HPDE6-E6E7 (cell line): ENCODE results near the gene CCNYL1.

Experiments used
- DNase-seq: peaks from one replicate; pipeline ENCODE4 v3.0.0; 2011; ENCODE audit warnings: missing footprints; ENCODE audit errors: extremely low spot score

The CCNYL1 gene

DNA sequence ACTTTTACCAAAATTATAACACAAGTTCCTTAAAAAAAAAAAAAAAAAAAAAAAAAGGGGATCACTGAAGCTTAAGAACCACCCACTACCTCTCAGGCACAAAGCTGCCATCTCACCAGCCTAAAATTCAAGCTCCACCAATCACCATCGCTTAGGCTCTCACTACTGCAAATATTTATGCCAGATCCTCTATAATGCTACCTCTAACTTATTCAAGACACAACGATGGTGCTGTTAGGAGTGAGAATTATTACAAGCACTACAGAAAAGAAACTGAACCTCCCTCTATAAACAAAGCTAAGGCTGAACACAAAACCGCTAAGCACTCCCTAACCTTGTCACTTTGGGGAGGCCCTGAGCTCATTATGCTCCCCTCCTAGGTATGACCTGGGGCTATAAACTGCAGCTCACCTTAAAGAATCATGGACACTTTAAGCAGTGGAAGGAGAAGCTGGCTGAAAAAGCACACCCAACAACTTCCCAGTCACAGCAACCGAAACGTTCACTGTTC, 54.7 kb downstream of the CCNYL1 start:
- no peak for DNase-seq

- DNase-seq: no peak
These were observed 55.4 kb downstream of the CCNYL1 start for GRCh38 chr2:207766697-207767460.

DNA sequence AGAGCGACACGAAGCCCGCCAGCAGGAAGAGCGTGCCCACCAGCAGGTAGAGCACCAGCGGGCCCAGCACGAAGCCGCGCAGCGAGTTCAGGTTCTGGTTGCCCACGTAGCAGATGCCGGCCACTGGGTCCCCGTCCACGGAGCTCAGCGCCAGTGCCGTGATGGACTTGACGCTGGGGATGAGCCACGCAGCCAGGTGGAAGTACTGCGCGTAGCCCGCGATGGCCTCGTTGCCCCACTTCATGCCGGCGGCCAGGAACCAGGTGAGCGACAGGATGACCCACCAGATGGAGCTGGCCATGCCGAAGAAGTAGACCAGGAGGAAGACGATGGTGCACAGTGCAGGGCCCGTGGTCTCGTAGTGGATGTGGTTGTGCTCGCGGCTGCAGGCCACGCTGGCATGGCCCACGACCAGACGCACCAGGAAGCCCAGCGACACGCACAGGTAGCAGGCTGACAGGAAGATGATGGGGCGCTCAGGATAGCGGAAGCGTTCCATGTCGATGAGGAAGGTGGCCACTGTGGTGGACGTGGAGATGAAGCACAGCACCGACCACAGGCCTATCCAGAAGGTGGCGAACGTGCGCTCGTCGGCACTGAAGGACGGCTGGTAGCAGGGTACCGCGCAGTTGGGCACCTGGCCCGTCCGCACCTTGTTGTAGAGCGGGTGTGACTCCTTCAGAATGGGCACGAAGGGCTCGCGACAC, 56.2 kb downstream of the CCNYL1 start:
- no peak for DNase-seq

GRCh38 chr2:207768168-207768865, 56.9 kb downstream of the CCNYL1 start:
- no peak for DNase-seq

- no peak for DNase-seq
These were observed 57.6 kb downstream of the CCNYL1 start for GRCh38 chr2:207768866-207769596.

GRCh38 chr2:207770602-207771404, 59.4 kb downstream of the CCNYL1 start:
- no peak for DNase-seq

DNA sequence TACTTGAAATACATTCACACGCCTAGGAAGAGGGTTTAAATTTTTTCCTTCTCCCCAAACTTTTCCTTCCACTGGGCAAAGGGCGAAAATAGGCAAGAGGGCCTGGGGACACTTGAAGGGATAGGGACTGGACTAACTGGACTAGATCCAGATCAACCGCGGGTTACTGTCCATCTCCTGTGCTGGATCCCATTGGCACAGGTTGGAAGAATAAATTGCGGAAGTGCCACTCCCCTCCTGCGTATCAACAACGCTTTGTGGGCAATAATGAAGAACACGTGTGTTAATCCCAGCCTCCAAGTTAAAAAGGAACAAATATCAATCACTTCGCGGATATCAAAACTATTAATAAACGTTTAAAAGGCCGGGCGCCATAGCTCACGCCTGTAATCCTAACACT, 60.0 kb downstream of the CCNYL1 start:
- DNase-seq: no peak

DNA sequence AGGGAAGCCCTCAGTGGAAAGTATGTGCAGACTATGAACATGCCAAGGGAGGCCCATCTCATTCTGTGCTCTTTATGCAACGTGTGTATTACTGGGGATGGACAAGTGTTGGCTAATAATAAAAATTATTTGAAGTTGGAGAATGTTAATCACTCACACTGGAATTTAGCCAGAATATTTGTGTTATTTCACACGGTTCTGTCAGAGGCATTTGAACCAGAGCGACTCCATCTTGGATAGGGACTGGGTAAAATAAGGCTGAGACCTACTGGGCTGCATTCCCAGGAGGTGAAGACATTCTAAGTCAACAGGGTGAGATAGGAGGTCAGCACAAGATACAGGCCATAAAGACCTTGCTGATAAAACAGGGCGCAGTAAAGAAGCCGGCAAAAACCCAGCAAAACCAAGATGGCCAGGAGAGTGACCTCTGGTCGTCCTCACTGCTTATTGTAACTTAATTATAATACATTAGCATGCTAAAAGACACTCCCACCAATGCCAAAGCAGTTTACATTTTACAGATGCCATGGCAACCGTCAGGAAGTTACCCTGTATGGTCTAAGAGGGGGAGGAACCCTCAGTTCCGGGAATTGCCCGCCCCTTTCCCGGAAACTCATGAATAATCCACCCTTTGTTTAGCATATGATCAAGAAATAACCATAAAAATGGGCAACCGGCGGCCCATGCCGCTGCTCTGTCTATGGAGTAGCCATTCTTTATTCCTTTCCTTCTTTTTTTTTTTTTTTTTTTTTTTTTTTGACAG, 60.8 kb downstream of the CCNYL1 start:
- no peak for DNase-seq

GRCh38 chr2:207772844-207773205, 61.4 kb downstream of the CCNYL1 start:
- DNase-seq: no peak

GRCh38 chr2:207775473-207775872, 64.0 kb downstream of the CCNYL1 start:
- no peak for DNase-seq

DNA sequence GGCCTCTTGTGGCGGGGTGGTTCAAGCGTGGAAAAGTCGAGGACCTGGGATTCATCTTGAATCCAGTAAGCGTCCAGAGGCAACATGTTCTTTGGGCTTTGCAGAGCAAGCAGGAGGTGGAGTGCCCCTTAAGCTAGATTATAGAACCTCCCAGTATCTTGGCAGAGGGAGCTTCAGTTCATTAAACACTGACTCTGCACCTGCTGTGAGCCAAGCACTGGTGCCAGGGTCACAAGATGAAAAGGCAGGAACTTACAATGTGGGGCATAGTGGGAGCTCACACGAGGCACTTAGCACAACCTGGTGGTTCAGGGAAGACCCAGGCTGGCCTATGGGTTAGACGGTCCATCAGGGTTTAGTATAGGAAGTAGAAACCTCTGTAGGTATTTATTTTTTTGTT, 65.7 kb downstream of the CCNYL1 start:
- DNase-seq: no peak

DNA sequence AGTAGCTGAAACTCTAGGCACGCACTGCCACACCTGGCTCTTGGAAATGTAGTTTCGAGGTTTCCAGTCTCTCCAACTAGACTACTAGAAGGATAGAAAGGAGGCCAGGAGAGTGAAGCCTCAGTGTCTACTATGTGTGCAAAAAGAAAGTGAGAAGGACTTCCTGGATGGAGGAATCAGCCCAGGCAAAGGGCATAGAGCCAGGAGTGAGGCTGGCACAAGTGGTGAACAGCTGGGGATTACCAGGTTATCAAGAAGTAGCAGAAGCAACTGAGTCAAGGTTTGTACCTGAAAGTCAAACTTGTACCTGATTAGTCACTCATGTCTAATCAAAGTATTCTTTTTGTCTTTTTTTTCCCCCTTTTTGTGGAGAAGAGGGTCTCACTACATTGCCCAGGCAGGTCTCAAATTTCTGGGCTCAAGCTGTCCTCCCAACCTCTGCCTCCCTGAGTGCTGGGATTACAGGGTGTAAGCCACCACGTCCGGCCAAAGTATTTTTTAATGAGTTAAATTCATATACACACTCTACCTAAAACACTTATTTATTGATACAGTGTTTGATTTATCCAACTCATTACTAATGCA, 67.0 kb downstream of the CCNYL1 start:
- DNase-seq: no peak

- no peak for DNase-seq
These were observed 68.1 kb downstream of the CCNYL1 start for GRCh38 chr2:207779523-207779922.

DNA sequence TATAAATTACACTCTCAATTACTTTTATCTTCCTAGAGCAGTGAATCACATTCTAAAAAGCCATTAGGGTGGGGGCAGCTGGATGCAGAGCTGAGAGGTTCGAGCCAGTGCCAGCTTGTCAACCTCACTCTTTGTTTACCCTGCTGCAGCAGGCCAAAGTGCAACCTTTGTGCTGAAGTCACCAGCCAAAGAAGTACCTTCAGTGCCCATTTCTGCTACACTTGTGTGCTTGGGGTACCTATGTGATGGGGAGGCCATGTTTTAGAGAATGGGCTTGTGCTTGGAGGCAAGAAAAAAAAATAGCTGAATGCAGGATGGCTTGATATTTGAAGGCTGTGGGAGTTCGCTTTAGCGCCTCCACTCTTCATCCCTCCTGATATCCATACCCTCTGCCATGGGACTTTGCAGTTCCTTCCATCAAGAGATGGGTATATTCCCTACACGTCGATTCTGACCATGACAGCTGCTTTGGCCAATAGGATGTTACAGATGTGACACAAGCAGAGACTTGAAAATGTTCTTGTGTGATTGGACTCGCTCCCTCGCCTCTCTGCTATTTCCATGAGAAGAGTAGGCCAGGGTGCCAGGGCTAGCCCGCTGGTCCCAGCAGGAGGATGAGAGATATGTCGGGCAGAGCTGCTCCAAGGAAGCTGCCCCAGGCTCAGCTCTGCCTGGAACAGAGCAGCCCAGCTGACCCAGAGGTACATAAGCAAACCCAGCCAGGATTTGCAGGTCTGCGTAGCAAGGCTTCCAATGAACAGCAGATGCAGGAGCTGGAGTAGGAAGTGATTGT, 71.0 kb downstream of the CCNYL1 start:
- no peak for DNase-seq

DNA sequence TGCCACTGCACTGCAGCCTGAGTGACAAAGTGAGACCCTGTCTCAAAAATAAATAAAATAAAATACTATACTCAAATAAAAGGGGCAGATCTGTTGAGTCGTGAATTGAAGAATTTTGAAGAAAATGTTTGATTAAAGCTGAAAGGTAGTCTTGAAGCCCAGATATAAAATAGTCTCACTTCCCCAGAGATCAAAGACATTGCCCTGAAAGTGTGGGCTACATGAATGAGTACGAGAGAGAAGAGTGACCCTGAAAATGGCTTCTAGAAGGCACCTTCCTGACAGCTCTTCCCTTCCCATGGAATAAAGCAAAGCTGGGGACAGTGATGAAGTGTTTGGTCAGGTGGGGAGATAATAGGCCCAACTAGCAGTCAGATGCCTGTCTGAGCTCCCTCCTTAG, 72.1 kb downstream of the CCNYL1 start:
- no peak for DNase-seq

GRCh38 chr2:207784898-207785297, 73.5 kb downstream of the CCNYL1 start:
- DNase-seq: no peak

- DNase-seq: no peak
These were observed 75.6 kb downstream of the CCNYL1 start for GRCh38 chr2:207787017-207787416.

- no peak for DNase-seq
These were observed 76.4 kb downstream of the CCNYL1 start for GRCh38 chr2:207787800-207788199.

GRCh38 chr2:207790898-207791297, 79.5 kb downstream of the CCNYL1 start:
- no peak for DNase-seq
